Mucosa of descending colon (tissue), 3 donors: Measurements from ENCODE around the gene HHLA2. TPM values are rescaled to one million over a fixed set of nuclear protein-coding genes. Genes with fewer than 3 reads are reported as not detected.

Experiments
- ATAC-seq: fragments of 200-7000 bp; cut with Tn5 transposase; one replicate; pipeline ENCODE4 v1.9.1; 2020; ENCODE audit warnings: mild to moderate bottlenecking, moderate library complexity
- DNase-seq, 3 donors: peaks; one replicate each; pipeline ENCODE4 v3.0.0-alpha.2; 2020
- H3K36me3 ChIP-seq: fragments of 200-600 bp; one replicate; pipeline ENCODE4 v1.8.0; 2021; ENCODE audit warnings: low read depth, mild to moderate bottlenecking
- H3K4me1 ChIP-seq: fragments of 200-600 bp; one replicate; pipeline ENCODE4 v1.8.0; 2021; ENCODE audit warnings: low read depth, mild to moderate bottlenecking
- H3K4me3 ChIP-seq: fragments of 200-600 bp; one replicate; pipeline ENCODE4 v1.8.0; 2021; ENCODE audit warnings: mild to moderate bottlenecking
- H3K9me3 ChIP-seq: fragments of 200-600 bp; one replicate; pipeline ENCODE4 v1.8.0; 2021; ENCODE audit warnings: mild to moderate bottlenecking
- intact Hi-C, 2 donors: fragments of 100-400 bp; cut with DNase I in 1 of 2; cut with micrococcal nuclease in 1 of 2; formaldehyde crosslinking; loops; one replicate each; pipeline versions ENCODE4 v1.11.0 to v1.11.1; 2022; cut with DNase I, micrococcal nuclease
- total RNA-seq, 3 donors: library from RNA; stranded (reverse); fragmentation: NEBNext Ultra II Directional in 2 of 3; extraction: Animal tissue kit (Norgen Biotek cat#: 25700) in 2 of 3; gene quantifications; one replicate each; pipeline versions ENCODE4 v1.2.1 to v1.2.4, GENCODE V29; 2021 to 2023
- TF ChIP-seq, protein P1 (sequence below): fragments of 200-600 bp; IDR thresholded peaks from one replicate; pipeline ENCODE4 v1.8.0; 2022; ENCODE audit warnings: antibody characterized with exemption, mild to moderate bottlenecking
- donor health status: DM: no; HTN: no; CAD: no; lungs with moderate emphysema.
- donor health status: DM: no; HTN: no; CAD: no.
- donor health status: DM: no; HTN: yes; CAD: no.

Gene HHLA2
- total RNA-seq, 3 donors from 2014 or later, result 98.2 to 276 (median 169) TPM

DNA sequence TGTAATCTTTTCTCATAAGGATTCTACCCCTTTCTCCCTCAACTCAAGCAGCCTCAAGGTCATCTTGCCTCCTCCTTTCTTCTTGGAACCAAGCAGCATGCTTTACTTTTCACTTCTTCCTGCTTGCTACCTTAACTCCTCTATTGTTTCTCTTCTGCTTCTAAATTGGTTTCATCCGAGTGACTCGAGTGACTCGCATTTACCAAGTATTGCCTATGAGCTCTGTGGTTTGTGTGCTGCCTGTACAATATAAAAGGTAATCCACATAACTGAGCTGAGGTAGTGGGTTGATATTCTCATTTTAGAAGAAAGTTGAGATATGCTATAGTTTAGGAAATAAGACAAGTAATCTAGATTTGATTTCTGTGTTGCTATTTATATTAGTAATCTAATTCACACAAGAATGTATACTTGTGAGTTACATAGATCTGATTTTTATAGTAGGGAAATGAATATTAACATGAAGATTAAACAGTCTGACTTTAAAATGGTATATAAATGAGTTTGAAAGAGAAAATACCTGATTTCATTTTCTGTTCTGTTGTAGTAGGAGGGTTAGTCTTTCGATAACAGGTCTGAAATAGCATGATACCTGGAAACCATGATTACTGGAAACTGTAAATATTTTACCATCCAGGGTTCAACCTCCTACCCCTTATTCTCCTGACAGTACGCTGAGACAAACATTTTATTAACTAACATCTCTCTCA, 5.5 kb downstream of the HHLA2 start:
- Histone ChIP-seq H3K4me3 (no peak overlapping the region), H3K9me3 (no peaks in the 10 kb centered on the region), H3K36me3 (no peaks in the 10 kb centered on the region), H3K4me1 (no peaks in the 10 kb centered on the region)
- intact Hi-C loops, result no loop called here
- no peak for ATAC-seq
- TF ChIP-seq, protein P1, sequence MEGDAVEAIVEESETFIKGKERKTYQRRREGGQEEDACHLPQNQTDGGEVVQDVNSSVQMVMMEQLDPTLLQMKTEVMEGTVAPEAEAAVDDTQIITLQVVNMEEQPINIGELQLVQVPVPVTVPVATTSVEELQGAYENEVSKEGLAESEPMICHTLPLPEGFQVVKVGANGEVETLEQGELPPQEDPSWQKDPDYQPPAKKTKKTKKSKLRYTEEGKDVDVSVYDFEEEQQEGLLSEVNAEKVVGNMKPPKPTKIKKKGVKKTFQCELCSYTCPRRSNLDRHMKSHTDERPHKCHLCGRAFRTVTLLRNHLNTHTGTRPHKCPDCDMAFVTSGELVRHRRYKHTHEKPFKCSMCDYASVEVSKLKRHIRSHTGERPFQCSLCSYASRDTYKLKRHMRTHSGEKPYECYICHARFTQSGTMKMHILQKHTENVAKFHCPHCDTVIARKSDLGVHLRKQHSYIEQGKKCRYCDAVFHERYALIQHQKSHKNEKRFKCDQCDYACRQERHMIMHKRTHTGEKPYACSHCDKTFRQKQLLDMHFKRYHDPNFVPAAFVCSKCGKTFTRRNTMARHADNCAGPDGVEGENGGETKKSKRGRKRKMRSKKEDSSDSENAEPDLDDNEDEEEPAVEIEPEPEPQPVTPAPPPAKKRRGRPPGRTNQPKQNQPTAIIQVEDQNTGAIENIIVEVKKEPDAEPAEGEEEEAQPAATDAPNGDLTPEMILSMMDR, result no peak
- DNase-seq, result no peak

DNA sequence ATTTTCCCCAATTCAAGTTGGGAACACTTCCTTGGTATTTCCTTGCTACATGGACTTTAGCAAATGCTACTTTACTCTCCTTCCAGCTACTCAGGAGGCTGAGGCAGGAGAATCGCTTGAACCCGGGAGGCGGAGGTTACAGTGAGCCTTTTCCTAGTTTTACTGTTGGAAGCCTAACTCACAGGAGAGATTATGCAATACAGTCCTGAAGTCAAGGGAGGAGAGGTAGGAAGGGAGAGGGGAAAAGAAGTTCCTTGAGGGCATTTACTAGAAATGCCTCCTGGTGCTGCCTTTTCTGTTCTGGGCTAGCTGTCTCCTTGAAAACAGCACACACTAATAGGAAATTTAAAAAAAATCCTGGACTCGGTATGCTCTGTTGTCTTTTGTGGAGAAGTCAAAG, 6.2 kb downstream of the HHLA2 start:
- DNase-seq, result no peak
- no peak for ATAC-seq
- no peaks in the 10 kb centered on the region for H3K36me3 ChIP-seq
- H3K9me3 ChIP-seq, result no peaks in the 10 kb centered on the region
- intact Hi-C loops, result no loop called here
- H3K4me3 ChIP-seq, result no peak overlapping the region
- TF ChIP-seq, protein P1, result no peak
- no peaks in the 10 kb centered on the region for H3K4me1 ChIP-seq

DNA sequence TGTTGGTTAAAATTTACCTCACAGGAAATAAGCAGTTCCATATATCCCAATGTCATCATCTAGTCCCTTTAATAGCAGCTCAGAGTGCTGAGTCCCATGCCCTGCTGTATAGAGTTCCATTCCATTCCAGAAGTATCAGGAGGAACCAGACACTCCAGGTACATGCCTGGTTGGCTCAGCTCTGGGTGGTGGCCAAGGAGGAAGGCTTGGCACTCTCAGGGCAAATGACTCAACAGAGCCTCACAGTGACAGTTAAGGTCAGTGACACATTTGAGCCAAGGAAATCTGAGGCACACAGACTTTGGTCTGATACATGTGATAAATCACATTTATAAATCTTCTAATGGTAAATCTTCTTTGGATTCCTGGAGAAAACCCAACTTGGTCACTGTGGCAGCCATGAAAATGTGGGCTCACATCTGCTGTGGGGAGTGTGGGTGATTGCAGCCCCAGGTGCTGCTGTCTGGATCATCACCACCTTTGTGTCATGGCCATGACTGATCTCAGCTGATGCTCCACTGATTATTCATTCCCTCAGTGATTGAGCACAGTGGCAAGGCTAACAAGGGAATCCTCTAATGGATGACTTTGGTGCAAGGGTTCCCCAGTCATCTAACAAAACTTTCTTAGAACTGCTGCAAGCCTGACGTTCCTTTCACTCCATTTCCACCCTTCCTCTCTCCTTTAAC, 9.3 kb downstream of the HHLA2 start:
- Histone ChIP-seq H3K4me1 (no peaks in the 10 kb centered on the region), H3K4me3 (no peak overlapping the region), H3K36me3 (no peaks in the 10 kb centered on the region), H3K9me3 (no peaks in the 10 kb centered on the region)
- TF ChIP-seq, protein P1, result no peak
- intact Hi-C loops, result no loop called here
- peak; percentile 71 to 73 (median 72) for DNase-seq
- peak; percentile 97 for ATAC-seq

DNA sequence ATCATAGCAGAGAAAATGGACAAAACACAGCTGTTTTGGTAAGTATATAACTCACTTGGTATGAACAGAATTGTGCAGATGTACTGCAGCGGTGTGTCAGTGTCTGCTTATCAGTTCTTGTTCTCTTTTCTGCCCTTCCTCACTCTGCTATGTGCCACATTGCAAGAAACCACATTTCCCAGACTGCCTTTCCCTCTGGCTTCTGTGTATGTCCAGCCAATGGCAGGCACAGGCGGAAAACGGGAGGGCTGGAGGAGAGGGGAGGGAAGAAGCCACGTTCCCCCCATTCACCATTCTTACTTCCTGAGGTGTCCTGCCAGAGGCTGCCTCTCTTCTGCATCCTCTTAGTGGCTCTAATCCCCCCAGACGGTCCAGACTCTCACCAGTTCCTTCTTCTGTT, 15.4 kb downstream of the HHLA2 start:
- Histone ChIP-seq H3K9me3 (no peaks in the 10 kb centered on the region), H3K4me1 (no peaks in the 10 kb centered on the region), H3K4me3 (no peak overlapping the region), H3K36me3 (no peaks in the 10 kb centered on the region)
- ATAC-seq (peak; percentile 11), DNase-seq (no peak)
- TF ChIP-seq, protein P1, result no peak
- intact Hi-C loops, result no loop called here

DNA sequence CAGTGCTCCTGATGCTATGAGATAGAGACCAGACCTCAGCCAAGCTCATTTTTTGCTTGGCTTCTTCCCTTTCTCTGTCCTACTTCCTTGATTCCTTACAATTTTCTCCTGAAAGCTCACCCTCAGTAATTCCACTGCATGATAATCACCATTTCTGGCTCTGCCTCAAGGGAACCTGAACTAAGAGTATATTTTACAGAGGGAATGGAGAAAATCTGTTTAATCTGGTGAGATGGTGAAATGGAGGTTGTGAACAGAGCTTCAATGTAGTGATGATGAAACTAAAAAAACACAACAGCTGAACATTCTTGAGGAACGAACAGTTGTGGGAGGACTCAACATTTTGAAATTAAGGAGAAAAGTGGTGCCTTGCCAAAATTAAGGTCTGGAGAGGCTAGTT, 16.3 kb downstream of the HHLA2 start:
- Histone ChIP-seq H3K4me1 (no peaks in the 10 kb centered on the region), H3K36me3 (no peaks in the 10 kb centered on the region), H3K4me3 (no peak overlapping the region), H3K9me3 (no peaks in the 10 kb centered on the region)
- DNase-seq (no peak), ATAC-seq (no peak)
- TF ChIP-seq, protein P1, result no peak
- intact Hi-C loops, result no loop called here
